ENCODE measurements around the gene P2RX2. TPM values are rescaled to one million over a fixed set of nuclear protein-coding genes. Genes with fewer than 3 reads are reported as not detected.

Gene P2RX2
- total and polyA plus RNA-seq, 2 of the 4 experiments (the other 2 are of a cell fraction): not detected

DNA sequence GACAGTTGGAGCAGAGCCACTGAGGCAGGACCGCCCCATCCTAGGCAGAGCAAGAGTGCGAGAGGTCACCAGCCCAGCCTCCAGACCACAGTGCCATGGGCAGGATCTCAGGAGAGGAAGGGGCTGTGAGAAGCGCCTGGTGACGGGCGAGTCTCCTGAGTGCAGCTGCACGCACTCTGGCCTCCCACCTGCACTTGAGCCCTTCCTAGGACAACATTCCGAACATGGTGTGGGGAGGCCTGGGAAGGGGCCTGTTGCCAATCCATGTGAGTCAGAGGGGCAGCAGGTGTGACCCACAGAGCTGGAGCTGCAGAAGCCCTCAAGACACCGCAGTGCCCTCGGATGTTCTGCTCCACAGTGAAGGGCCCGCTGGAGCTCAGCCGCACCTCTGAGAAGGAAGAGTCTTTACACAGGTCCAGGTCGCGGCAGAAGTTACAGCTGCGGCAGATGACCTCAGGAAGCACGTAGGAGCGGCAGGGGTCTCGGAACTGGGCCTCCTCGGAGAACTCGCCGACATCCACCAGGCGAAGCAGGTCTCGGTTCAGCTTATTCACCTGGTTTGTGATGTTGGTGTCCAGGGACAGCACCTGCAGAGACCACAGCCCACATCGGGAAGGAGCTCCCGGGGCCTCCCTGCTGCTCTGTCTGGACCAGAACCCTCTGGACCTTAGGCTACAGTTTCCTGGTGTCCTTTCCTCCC, 7.3 kb downstream of the P2RX2 start:
- Histone ChIP-seq H3K27ac (ENCODE audit: insufficient read depth, low read length) (no peak overlapping the region), H3K36me3 (ENCODE audit: control insufficient read depth, insufficient read depth, low read length) (peaks cover 12% of the 10 kb centered on the region), H2BK120ac (ENCODE audit: low read depth, low read length) (no peak overlapping the region), H2BK5ac (ENCODE audit: low read depth, low read length, poor library complexity, severe bottlenecking) (no peak overlapping the region), H3K79me1 (ENCODE audit: low read depth in 1 of 2, low read length in 2 of 2) (no peaks in the 10 kb centered on the region; a peak in 1 of 4 replicates), H2BK15ac (ENCODE audit: low read depth, low read length) (no peak overlapping the region), H3K56ac (ENCODE audit: extremely low read depth, insufficient read depth, low read length) (no peak overlapping the region), H3K23ac (ENCODE audit: low read depth, low read length) (no peak overlapping the region), H4K5ac (ENCODE audit: low read depth, low read length) (no peak overlapping the region), H4K20me1 (ENCODE audit: insufficient read depth, low read length) (no peaks in the 10 kb centered on the region; the same call in 1 of the 2 replicates), H2AK9ac (replicated peaks; ENCODE audit: low read depth, low read length, poor library complexity) (peak overlapping the region; percentile 65), H2AFZ (replicated peaks; ENCODE audit: low read length, poor library complexity) (no peak overlapping the region), H4K91ac (ENCODE audit: insufficient read depth, low read depth, low read length) (no peak overlapping the region), H3K4me2 (ENCODE audit: low read depth, low read length) (no peak overlapping the region), H3K4me1 (ENCODE audit: control insufficient read depth, insufficient read depth, low read length) (peaks cover 12% of the 10 kb centered on the region), H3K14ac (replicated peaks; ENCODE audit: low read depth, low read length) (no peak overlapping the region), H3K18ac (ENCODE audit: low read depth, low read length) (no peak overlapping the region), H2AK5ac (ENCODE audit: low read depth, low read length) (no peak overlapping the region), H2BK20ac (ENCODE audit: low read depth, low read length) (no peak overlapping the region), H3K9me3 (ENCODE audit: control insufficient read depth, insufficient read depth, low read length) (no peaks in the 10 kb centered on the region), H3K27me3 (ENCODE audit: control insufficient read depth, insufficient read depth, low read length) (no peaks in the 10 kb centered on the region), H3K4ac (ENCODE audit: low read depth, low read length) (no peak overlapping the region), H3K9ac (ENCODE audit: low read depth, low read length) (no peak overlapping the region), H3K4me3 (ENCODE audit: insufficient read depth, low read depth, low read length) (no peak overlapping the region), H4K8ac (ENCODE audit: low read depth in 2 of 2, low read length in 2 of 2) (no peak overlapping the region), H3K9me1 (ENCODE audit: insufficient read depth, low read length) (peaks cover 7% of the 10 kb centered on the region; the same call in 1 of the 2 replicates)
- CTCF ChIA-PET: interaction anchor here (0.9 kb wide), 1 partner anchor 13 kb away, joined by 3 read pairs; no protein-coding TSS in a partner anchor
- in situ Hi-C loops (cut with MboI; ENCODE audit: low sequenced_read_pairs): no loop called here
- 99% methylated on average over 19 of the region's 24 CpGs; no CpG with 5 or more reads in 1 of the 2 experiments for WGBS, 2 experiments (ENCODE audit: extremely low coverage in 2 of 2, insufficient read length in 1 of 2)
- no peak for DNase-seq
- TF ChIP-seq BHLHE40 (IDR thresholded peaks at IDR 0.05; ENCODE audit: low read depth, low read length): no peak
- no peak for TF ChIP-seq CEBPB (IDR thresholded peaks at IDR 0.05; ENCODE audit: low read depth, low read length)
- TF ChIP-seq, protein P1, sequence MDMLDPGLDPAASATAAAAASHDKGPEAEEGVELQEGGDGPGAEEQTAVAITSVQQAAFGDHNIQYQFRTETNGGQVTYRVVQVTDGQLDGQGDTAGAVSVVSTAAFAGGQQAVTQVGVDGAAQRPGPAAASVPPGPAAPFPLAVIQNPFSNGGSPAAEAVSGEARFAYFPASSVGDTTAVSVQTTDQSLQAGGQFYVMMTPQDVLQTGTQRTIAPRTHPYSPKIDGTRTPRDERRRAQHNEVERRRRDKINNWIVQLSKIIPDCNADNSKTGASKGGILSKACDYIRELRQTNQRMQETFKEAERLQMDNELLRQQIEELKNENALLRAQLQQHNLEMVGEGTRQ (IDR thresholded peaks at IDR 0.05; ENCODE audit: low read depth, low read length): no peak
- TF ChIP-seq RCOR1 (IDR thresholded peaks at IDR 0.05; ENCODE audit: insufficient replicate concordance, low read length): no peak
- no peak for TF ChIP-seq RAD21 (IDR thresholded peaks at IDR 0.05; ENCODE audit: low read length)
- no peak for TF ChIP-seq CHD1 (IDR thresholded peaks at IDR 0.05; ENCODE audit: low read depth, low read length)
- TF ChIP-seq MXI1 (IDR thresholded peaks at IDR 0.05; ENCODE audit: borderline replicate concordance, low read depth, low read length): no peak
- no peak for TF ChIP-seq MAZ (IDR thresholded peaks at IDR 0.05; ENCODE audit: borderline replicate concordance, low read depth, low read length)
- TF ChIP-seq RFX5 (IDR thresholded peaks at IDR 0.05; ENCODE audit: low read depth, low read length): no peak
- no peak for TF ChIP-seq FOS (IDR thresholded peaks at IDR 0.05; ENCODE audit: low read depth, low read length)
- no peak for TF ChIP-seq CTCF (conservative IDR thresholded peaks at IDR 0.05; ENCODE audit: low read depth, low read length)
- no peak for TF ChIP-seq POLR2A (IDR thresholded peaks at IDR 0.05; ENCODE audit: low read depth, low read length)
- TF ChIP-seq SMC3 (IDR thresholded peaks at IDR 0.05; ENCODE audit: low read depth, low read length): no peak
- no peak for TF ChIP-seq MAFK (IDR thresholded peaks at IDR 0.05; ENCODE audit: low read depth, low read length)
- POLR2A ChIA-PET (ENCODE audit: unreplicated experiment): no interaction called here
- no peak for ATAC-seq (ENCODE audit: low read depth)
- no TSS peak for BruUV-seq (replicated peaks)
- dilution Hi-C loops (cut with HindIII; ENCODE audit: low sequenced_read_pairs, unreplicated experiment): no loop called here
- intact Hi-C loops (cut with micrococcal nuclease): no loop called here

All from IMR-90 (cell line).